Right lobe of liver (tissue), 6 donors: Measurements from ENCODE around the gene ST7. TPM values are rescaled to one million over a fixed set of nuclear protein-coding genes. Genes with fewer than 3 reads are reported as not detected.
A peak's percentile ranks its signal among the peaks of the same experiment; 100 is the strongest.

ENCODE experiments used
- ATAC-seq, 4 donors: fragments of 200-7000 bp; cut with Tn5 transposase; one replicate each; pipeline ENCODE4 v1.9.1; 2020; ENCODE audit warnings: mild to moderate bottlenecking in 4 of 4, moderate library complexity in 4 of 4
- DNase-seq, 3 donors: peaks; one replicate each; pipeline ENCODE4 v3.0.0-alpha.2; 2020
- H3K27ac ChIP-seq, 3 donors: fragments of 200-600 bp; one replicate each; pipeline ENCODE4 v1.8.0; 2022
- H3K27me3 ChIP-seq, 2 donors: fragments of 200-600 bp; one replicate each; pipeline ENCODE4 v1.8.0; 2022
- H3K36me3 ChIP-seq, 4 donors: fragments of 200-600 bp; sonication (generic) in 1 of 4; one replicate each; pipeline versions ENCODE4 v1.5.1 to v1.8.0; 2017 to 2022; ENCODE audit warnings: control low read depth in 1 of 4
- H3K4me1 ChIP-seq, 4 donors: fragments of 200-600 bp; sonication (generic) in 1 of 4; one replicate each; pipeline versions ENCODE4 v1.5.1 to v1.8.0; 2017 to 2022; ENCODE audit warnings: control low read depth in 1 of 4
- H3K4me3 ChIP-seq, 3 donors: fragments of 200-600 bp; one replicate each; pipeline ENCODE4 v1.8.0; 2022
- H3K9me3 ChIP-seq, 4 donors: fragments of 200-600 bp; sonication (generic) in 1 of 4; one replicate each; pipeline versions ENCODE4 v1.5.1 to v1.8.0; 2017 to 2022; ENCODE audit warnings: control low read depth in 1 of 4
- POLR2A ChIP-seq: fragments of 450-650 bp; IDR thresholded peaks from one replicate; pipeline ENCODE4 v1.6.1; 2017; ENCODE audit warnings: antibody characterized with exemption, mild to moderate bottlenecking
- WGBS: methylation state at CpG from one replicate; pipeline ENCODE4 v1.1.6; 2018; ENCODE audit warnings: low coverage, low lambda C conversion rate; ENCODE audit not compliant: insufficient coverage; ENCODE audit errors: missing lambda C conversion rate; 5-methylcytosine and 5-hydroxymethylcytosine counted together
- intact Hi-C, 2 donors: fragments of 100-400 bp; cut with DNase I; formaldehyde crosslinking; loops; one replicate each; pipeline versions ENCODE4 v1.11.2 to v1.14.1; 2022
- total RNA-seq, 6 experiments: library from RNA; depleted of rRNA in 2 of 6; stranded (reverse); fragments of >200 nt in 2 of 6; fragmentation: NEBNext Ultra II Directional in 3 of 6; extraction: Animal tissue kit (Norgen Biotek cat#: 25700) in 3 of 6; gene quantifications; one replicate each; pipeline versions ENCODE4 v1.1.0 to v1.2.4, GENCODE V29; 2016 to 2023
- TF ChIP-seq, protein P1 (sequence below), 4 donors: fragments of 200-600 bp in 3 of 4; fragments of 450-650 bp in 1 of 4; IDR thresholded peaks; one replicate each; pipeline versions ENCODE4 v1.5.1 to v1.8.0; 2016 to 2022; ENCODE audit warnings: antibody characterized with exemption in 4 of 4, mild to moderate bottlenecking in 2 of 4
- donor health status: DM: no; HTN: yes; CAD: no.
- donor health status: DM: no; HTN: no; CAD: no.
- donor health status: DM: no; HTN: no; CAD: no.
- donor health status: DM: no; HTN: yes; CAD: no.
- donor health status: DM: no; HTN: yes; CAD: no.

The ST7 gene
- total RNA-seq, 6 experiments from 2014 or later, result 17.4 to 29.9 (median 22.4) TPM

DNA sequence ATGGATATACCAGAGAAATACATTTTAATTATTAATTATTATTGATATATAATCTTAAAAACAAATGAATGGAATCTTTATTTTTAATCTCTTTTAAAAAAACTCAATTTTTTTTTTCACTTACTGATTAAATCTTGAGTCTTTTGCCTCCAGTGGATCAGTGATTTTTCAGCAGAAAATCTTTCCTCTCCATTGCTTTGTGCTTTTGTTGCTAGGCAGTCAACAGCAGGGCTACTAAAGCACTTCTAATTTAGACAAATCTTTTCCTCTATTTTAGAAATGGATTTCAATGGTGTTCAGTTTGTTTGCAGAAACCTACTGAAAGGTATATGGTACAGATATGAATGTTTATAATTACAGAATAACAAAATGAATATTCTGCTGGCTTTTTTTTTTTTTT, 143.6 kb downstream of the ST7 start:
- no peak overlapping the region for H3K4me3 ChIP-seq
- ATAC-seq, result no peak
- intact Hi-C loops, result no loop called here
- DNase-seq, result no peak
- no peaks in the 10 kb centered on the region for H3K27me3 ChIP-seq
- H3K27ac ChIP-seq, result no peak overlapping the region
- H3K4me1 ChIP-seq, result peaks cover 0 to 6% (median 0%) of the 10 kb centered on the region in 4 donors
- no peaks in the 10 kb centered on the region for H3K36me3 ChIP-seq
- no peaks in the 10 kb centered on the region for H3K9me3 ChIP-seq
- TF ChIP-seq, protein P1, sequence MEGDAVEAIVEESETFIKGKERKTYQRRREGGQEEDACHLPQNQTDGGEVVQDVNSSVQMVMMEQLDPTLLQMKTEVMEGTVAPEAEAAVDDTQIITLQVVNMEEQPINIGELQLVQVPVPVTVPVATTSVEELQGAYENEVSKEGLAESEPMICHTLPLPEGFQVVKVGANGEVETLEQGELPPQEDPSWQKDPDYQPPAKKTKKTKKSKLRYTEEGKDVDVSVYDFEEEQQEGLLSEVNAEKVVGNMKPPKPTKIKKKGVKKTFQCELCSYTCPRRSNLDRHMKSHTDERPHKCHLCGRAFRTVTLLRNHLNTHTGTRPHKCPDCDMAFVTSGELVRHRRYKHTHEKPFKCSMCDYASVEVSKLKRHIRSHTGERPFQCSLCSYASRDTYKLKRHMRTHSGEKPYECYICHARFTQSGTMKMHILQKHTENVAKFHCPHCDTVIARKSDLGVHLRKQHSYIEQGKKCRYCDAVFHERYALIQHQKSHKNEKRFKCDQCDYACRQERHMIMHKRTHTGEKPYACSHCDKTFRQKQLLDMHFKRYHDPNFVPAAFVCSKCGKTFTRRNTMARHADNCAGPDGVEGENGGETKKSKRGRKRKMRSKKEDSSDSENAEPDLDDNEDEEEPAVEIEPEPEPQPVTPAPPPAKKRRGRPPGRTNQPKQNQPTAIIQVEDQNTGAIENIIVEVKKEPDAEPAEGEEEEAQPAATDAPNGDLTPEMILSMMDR (IDR thresholded peaks at IDR 0.05), result no peak
- TF ChIP-seq POLR2A, result no peak

DNA sequence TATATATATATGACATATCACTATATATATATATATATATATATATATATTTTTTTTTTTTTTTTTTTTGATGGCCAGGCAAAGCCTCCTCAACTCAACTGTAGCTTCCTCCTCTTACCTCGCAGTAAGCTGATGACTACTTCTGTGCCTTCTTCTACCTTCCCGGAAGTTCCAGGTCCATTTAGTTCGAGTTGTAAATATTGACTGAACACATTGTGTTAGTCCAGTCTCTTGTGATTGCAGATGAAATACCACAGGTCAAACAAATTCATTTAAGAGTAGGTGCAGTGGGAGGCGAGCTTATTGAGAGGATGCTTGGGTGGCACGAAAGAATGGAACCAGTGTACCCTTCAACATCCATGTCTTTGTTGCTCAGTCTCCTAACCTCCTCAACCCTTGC, 144.6 kb downstream of the ST7 start:
- ATAC-seq (peak; percentile 69 to 97 (median 82)), DNase-seq (no peak)
- TF ChIP-seq, protein P1 (IDR thresholded peaks at IDR 0.05), result no peak
- 26% methylated on average over 4 of the region's 5 CpGs for WGBS
- peaks cover 0 to 6% (median 0%) of the 10 kb centered on the region in 4 donors for H3K4me1 ChIP-seq
- intact Hi-C loops, result no loop called here
- H3K9me3 ChIP-seq, result no peaks in the 10 kb centered on the region
- no peak overlapping the region for H3K27ac ChIP-seq
- H3K27me3 ChIP-seq, result no peaks in the 10 kb centered on the region
- no peak overlapping the region for H3K4me3 ChIP-seq
- H3K36me3 ChIP-seq, result no peaks in the 10 kb centered on the region

DNA sequence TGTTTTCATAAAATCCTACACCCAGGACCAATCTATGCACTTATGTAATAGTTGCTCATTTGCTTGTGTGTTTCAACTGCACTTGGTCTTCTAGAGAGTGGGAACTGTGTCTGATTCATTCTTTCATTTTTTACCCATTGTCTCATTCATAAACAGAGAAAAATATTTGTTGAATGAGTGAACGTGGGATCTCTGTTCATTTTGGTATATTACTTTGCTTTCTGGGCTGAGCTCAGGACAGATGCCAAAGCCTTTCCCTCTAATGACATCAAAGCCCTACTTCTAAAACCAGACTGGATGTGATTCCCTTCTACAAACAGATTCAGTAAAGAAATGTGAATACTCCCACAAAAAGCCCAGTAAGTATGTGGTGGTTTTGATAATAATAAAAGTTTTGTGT, 145.2 kb downstream of the ST7 start:
- H3K4me1 ChIP-seq, result peaks cover 0 to 6% (median 0%) of the 10 kb centered on the region in 4 donors
- ATAC-seq, result peak in 1 of 4 donors; percentile 12
- TF ChIP-seq, protein P1 (IDR thresholded peaks at IDR 0.05), result no peak
- TF ChIP-seq POLR2A, result no peak
- H3K4me3 ChIP-seq, result no peak overlapping the region
- intact Hi-C loops, result no loop called here
- H3K9me3 ChIP-seq, result no peaks in the 10 kb centered on the region
- H3K27ac ChIP-seq, result no peak overlapping the region
- H3K27me3 ChIP-seq, result no peaks in the 10 kb centered on the region
- DNase-seq, result no peak
- 92% methylated on average over 1 of the region's 1 CpG for WGBS
- H3K36me3 ChIP-seq, result no peaks in the 10 kb centered on the region

DNA sequence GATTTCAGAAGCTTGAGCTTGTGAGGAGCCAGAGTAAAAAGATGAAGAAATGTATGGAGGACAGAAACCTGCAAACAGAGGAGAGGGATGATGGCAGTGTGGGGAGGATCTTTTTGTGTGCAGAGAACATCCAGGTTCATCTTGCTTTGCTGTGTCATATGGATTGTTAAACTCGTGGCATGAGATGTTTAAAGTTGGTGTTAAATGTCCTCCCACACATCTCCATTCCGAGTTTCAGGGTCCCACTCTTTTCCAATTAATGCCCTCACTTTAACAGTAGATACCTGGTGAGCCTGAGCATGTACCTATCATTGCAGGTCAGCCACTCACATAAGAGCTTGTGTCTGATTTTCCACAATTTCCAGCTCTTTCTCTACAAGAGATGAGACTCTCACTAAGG, 147.7 kb downstream of the ST7 start:
- DNase-seq, result no peak
- ATAC-seq, result no peak

More for the DNA sequence above, 147.7 kb downstream of the ST7 start:
- no peaks in the 10 kb centered on the region for H3K36me3 ChIP-seq
- H3K4me3 ChIP-seq, result no peak overlapping the region
- H3K27me3 ChIP-seq, result no peaks in the 10 kb centered on the region
- no CpG with 5 or more reads among the region's 2 CpGs for WGBS
- H3K4me1 ChIP-seq, result peaks cover 0 to 6% (median 0%) of the 10 kb centered on the region in 4 donors
- intact Hi-C loops, result no loop called here
- TF ChIP-seq POLR2A, result no peak
- TF ChIP-seq, protein P1 (IDR thresholded peaks at IDR 0.05), result no peak
- H3K27ac ChIP-seq, result no peak overlapping the region
- H3K9me3 ChIP-seq, result no peaks in the 10 kb centered on the region
